Suppressor macrophage treated with lipopolysaccharide for 4 hours (primary cell): ENCODE measurements around the gene RASIP1.
"Not testable (repeated sequence)": the region's sequence is repeated elsewhere in the genome, so short reads cannot be mapped to it uniquely, and the experiment has no call there.

Experiments used
- DNase-seq: peaks from one replicate; pipeline ENCODE4 v3.0.0-alpha.2; 2020

Gene RASIP1, protein sequence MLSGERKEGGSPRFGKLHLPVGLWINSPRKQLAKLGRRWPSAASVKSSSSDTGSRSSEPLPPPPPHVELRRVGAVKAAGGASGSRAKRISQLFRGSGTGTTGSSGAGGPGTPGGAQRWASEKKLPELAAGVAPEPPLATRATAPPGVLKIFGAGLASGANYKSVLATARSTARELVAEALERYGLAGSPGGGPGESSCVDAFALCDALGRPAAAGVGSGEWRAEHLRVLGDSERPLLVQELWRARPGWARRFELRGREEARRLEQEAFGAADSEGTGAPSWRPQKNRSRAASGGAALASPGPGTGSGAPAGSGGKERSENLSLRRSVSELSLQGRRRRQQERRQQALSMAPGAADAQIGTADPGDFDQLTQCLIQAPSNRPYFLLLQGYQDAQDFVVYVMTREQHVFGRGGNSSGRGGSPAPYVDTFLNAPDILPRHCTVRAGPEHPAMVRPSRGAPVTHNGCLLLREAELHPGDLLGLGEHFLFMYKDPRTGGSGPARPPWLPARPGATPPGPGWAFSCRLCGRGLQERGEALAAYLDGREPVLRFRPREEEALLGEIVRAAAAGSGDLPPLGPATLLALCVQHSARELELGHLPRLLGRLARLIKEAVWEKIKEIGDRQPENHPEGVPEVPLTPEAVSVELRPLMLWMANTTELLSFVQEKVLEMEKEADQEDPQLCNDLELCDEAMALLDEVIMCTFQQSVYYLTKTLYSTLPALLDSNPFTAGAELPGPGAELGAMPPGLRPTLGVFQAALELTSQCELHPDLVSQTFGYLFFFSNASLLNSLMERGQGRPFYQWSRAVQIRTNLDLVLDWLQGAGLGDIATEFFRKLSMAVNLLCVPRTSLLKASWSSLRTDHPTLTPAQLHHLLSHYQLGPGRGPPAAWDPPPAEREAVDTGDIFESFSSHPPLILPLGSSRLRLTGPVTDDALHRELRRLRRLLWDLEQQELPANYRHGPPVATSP

DNA sequence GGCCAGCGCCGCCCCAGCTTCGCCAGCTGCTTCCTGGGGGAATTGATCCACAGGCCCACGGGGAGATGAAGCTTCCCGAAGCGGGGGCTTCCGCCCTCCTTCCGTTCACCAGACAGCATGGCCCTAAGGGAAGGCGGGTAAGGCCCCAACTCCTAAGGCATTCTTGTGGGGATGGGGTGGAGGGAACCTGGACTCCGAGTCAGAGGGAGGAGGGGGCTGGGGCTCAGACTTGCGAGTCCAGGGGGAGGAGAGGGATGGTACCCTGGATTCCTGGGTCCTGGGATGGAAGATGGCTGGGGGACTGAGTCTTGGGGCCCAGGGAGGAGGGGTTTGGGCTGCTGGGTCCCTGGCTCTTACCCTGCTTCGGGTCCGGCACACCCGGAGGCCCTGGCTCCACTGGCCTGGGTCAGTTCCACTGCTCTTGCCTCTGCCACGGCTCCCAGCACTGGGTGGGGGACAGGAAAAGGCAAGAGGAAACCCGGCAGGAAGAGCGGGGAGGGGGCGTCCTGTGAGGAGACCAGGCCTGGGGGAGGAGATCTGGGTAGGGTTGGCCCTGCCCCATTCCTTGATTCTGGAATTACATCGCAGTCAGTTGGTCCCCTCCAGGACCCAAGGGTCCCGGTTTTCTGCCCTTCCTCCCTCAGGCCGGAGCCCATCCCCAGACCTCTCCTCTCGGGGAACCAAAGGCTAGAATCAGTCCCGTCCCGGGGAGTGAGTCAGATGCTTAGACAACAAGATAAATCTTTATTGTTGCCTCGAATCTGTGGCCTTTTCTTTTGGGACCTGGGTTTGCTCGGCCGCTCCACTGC, at the start of gene RASIP1:
TSS of gene RASIP1 (minus strand) at position 447 of the 809 bp plus-strand sequence. CDS start at position 119, 328 bp downstream.
- DNase-seq, result no peak

DNA sequence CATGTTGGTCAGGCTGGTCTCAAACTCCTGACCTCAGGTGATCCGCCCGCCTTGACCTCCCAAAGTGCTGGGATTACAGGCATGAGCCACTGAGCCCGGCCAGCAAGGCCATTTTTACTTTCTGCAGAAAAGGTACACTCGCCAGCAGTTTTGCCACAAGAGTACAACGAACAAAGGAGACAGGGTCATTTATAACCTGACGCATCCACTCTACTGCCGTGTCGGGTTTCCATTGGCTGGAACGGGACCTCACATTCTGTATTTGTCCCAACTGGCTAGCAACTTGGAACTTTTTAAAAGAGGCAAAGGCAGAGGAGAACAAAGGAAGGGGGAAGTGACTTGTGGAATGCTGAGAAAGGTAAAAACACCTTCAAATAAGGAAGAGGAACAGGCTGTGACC, 46.9 kb upstream of the RASIP1 start:
- DNase-seq, result not testable (repeated sequence)

DNA sequence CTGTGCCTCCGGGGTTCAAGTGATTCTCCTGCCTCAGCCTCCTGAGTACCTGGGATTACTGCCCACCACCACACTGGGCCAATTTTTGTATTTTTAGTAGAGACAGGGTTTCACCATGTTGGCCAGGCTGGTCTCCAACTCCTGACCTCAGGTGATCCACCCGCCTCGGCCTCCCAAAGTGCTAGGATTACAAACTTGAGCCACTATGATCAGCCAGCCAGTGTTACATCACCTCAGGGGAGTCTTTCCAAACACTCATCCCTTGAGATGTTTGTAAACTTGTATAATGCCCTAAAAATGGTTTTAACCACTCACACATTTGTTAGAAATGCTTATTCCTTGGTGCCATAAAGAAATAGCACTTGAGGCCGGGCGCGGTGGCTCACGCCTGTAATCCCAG, 46.0 kb upstream of the RASIP1 start:
- DNase-seq, result not testable (repeated sequence)

DNA sequence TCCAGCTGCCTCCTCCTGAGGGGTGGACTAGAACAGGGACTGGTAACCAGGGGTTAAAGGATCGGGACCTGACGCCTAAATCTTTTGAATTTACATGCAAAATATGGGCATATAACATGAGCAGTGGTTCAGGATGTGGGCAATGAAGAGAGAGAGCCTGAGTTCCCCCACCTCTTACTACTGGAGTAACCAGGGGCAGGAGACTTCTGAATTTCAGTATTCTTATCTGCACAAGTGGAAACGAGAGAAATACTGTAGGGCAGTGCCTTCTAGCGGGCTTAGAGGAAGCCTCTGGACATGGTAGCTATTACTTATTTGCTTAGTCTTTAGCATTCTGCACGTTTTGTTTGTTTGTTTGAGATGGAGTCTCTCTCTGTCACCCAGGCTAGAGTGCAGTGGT, 44.1 kb upstream of the RASIP1 start:
- no peak for DNase-seq

- peak; percentile 84 for DNase-seq
Observed at GRCh38 chr19:48780631-48781391, 40.4 kb upstream of the RASIP1 start.

- no peak for DNase-seq
Observed at GRCh38 chr19:48779636-48780035, 39.2 kb upstream of the RASIP1 start.

DNA sequence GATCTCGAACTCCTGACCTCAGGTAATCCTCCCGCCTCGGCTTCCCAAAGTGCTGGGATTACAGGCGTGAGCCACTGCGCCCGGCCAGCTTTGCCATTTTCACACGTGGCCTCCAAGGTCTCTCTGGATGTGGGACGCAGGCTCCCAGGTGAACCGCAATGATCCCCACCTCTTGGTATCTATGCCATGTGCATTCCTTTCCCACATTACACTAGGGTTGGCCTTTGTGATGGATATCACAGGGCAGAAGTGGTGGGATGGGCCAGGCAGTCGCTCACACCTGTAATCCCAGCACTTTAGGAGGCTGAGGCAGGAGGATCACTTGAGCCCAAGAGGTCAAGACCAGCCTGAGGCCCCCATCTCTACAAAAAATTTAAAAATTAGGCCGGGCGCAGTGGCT, 37.3 kb upstream of the RASIP1 start:
- no peak for DNase-seq

DNA sequence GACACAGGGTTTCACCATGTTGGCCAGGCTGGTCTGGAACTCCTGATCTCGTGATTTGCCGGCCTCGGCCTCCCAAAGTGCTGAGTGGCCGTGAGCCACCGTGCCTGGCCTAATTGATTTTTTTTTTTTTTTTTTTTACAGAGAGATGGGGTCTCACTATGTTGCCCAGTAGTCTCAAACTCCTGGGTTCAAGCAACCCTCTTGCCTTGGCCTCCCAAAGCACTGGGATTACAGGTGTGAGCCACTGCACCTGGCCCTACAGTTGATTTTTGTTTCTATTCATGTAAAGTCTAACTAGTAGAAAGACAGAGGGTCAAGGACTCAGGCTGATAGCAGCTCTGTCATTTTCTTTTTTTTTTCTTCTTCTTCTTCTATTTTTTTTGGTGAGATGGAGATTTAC, 36.7 kb upstream of the RASIP1 start:
- DNase-seq, result no peak

DNA sequence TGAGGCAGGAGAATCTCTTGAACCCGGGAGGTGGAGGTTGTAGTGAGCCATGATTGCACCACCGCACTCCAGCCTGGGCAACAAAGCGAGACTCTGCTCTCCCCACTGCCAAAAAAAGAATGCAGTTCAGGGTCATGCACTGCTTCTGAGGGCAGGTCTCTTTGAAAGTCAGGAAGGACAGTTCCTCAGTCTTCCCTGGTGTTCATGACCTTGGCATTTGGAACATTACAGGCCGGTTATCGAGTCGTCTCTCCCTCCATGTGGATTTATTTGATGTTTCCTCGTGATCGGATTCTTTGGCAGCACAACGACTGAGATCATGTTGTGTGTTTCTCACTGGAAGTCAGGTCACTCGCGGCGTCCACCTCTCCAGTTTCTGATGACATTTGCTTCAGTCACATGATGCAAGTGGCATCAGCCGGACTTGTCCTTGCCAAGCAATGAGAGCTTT, 32.1 kb upstream of the RASIP1 start:
- DNase-seq, result no peak

- no peak for DNase-seq
Observed at GRCh38 chr19:48770734-48771472, 30.5 kb upstream of the RASIP1 start.

- no peak for DNase-seq
Observed at GRCh38 chr19:48770266-48770665, 29.9 kb upstream of the RASIP1 start.

- DNase-seq, result peak; percentile 75
Observed at GRCh38 chr19:48768994-48769713, 28.7 kb upstream of the RASIP1 start.

DNA sequence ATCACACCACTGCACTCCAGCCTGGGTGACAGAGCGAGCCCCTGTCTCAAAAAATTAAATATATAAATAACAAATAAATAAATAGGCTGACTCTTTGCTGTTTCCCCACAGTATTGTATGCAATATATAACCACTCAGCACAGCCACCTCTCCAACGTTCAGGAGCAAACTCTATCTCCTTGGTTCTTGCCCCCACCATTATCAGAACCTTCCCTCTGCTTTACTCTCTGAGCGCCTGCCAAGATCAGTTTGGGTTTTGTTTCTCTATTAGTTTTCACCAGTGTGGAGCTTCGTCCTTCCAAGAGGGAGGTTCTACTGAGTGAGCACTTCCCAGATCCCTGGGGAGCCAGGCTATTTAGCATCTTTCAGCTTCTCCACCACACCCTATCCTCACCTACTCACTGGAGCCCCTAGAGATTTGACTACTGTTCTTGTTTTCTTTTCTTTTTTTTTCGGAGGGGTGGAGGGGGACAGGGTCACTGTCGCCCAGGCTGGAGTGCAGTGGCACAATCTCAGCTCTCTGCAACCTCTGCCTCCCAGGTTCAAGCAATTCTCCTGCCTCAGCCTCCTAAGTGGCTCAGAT, 27.9 kb upstream of the RASIP1 start:
- DNase-seq, result not testable (repeated sequence)

GRCh38 chr19:48765816-48766215, 25.4 kb upstream of the RASIP1 start:
- DNase-seq, result not testable (repeated sequence)

DNA sequence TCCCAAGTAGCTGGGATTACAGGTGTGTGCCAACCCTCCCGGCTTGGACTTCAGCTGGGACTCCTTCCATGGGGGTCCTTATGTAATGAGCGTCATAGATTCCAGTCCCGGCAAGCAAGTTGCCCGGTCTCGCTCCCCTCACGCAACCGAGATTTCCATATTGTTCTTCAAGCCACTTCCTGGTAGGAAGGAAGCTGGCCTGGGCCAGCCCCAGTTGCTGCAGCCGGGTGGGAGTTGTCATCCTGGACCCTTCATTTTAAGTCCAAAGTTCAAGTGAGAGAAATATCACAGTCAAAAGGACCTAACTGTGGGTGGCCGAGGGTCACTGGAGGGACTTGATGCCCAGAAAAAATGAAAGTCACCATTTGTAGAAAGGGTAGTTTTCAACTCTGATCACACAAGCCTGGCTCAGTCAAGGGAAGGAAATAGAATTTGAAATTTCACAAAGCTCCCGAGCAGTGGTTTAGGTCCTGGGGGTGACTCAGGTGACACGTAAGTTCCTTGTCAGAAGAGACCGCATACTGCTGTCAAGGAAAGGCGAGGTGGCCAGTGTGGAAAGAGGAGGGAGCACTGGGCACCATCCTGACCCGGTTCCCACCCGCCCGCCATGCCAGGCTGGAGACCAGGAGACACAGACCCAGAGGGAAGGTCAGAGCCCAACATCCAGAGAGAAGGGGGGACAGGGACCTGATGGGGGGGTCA, 20.2 kb upstream of the RASIP1 start:
- DNase-seq, result peak; percentile 28

- DNase-seq, result no peak
Observed at GRCh38 chr19:48757741-48758144, 17.3 kb upstream of the RASIP1 start.

DNA sequence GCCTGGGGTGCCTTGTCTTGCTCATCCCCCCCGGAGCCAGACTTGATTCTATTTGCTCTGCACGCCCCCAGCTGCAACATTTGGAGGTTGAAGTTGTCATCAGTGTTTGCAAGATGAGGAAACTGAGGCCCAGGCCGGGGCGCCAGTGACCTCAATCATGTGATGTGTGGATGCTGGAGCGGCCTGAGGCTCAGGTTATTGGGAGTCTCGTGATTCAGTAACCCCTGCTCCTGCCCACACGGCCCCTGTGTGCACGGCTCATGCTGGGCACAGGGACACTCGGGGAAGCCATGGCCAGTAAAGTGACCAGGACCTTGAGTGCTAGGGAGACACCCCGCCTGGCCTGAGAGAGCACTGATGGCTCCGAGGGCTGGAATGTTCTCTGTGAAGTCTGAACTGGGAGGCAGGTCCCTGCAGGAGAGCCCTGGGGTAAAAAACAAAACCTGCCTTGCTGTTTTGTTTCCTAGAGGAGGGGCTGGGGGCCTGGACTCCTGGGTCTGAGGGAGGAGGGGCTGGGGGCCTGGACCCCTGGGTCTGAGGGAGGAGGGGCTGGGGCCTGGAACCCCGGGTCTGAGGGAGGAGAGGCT, 16.8 kb upstream of the RASIP1 start:
- no peak for DNase-seq

- DNase-seq, result no peak
Observed at GRCh38 chr19:48756686-48757085, 16.3 kb upstream of the RASIP1 start.

DNA sequence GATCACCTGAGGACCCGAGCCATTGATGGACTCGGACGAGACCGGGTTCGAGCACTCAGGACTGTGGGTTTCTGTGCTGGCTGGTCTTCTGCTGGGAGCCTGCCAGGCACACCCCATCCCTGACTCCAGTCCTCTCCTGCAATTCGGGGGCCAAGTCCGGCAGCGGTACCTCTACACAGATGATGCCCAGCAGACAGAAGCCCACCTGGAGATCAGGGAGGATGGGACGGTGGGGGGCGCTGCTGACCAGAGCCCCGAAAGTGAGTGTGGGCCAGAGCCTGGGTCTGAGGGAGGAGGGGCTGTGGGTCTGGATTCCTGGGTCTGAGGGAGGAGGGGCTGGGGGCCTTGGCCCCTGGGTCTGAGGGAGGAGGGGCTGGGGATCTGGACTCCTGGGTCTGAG, 15.8 kb upstream of the RASIP1 start:
- DNase-seq, result no peak
